Mesendoderm (in vitro differentiated cells): ENCODE results near the gene LSM3.

Experiments used
- DNase-seq: peaks from one replicate; pipeline ENCODE4 v3.0.0; 2013
- H2AK5ac ChIP-seq: 2 replicates; pipeline ENCODE4 v1.6.1; 2013; ENCODE audit warnings: low read length, inconsistent platforms
- H2BK120ac ChIP-seq: 2 replicates; pipeline ENCODE4 v1.6.1; 2013; ENCODE audit warnings: low read depth, mild to moderate bottlenecking, low read length, moderate library complexity, mixed read lengths
- H2BK15ac ChIP-seq: replicated peaks from 2 replicates; pipeline ENCODE4 v1.6.1; 2013; ENCODE audit warnings: low read depth, mild to moderate bottlenecking, moderate library complexity
- H2BK5ac ChIP-seq: 2 replicates; pipeline ENCODE4 v1.6.1; 2013; ENCODE audit warnings: low read length, inconsistent platforms
- H3K18ac ChIP-seq: 2 replicates; pipeline ENCODE4 v1.6.1; 2013; ENCODE audit warnings: mild to moderate bottlenecking, low read length, mixed read lengths
- H3K23ac ChIP-seq: one replicate; pipeline ENCODE4 v1.6.1; 2013; ENCODE audit warnings: low read length
- H3K27ac ChIP-seq: 2 replicates; pipeline ENCODE4 v1.5.1; 2013; ENCODE audit warnings: low read depth, mild to moderate bottlenecking, inconsistent platforms, low read length, moderate library complexity
- H3K27me3 ChIP-seq: 2 replicates; pipeline ENCODE4 v1.6.1; 2013; ENCODE audit warnings: low read length, control low read depth, mild to moderate bottlenecking, inconsistent platforms; ENCODE audit not compliant: insufficient read depth, poor library complexity
- H3K36me3 ChIP-seq: 2 replicates; pipeline ENCODE4 v1.6.1; 2013; ENCODE audit warnings: low read length, inconsistent platforms; ENCODE audit not compliant: control insufficient read depth, insufficient read depth
- H3K4ac ChIP-seq: one replicate; pipeline ENCODE4 v1.6.1; 2013; ENCODE audit warnings: low read depth, mild to moderate bottlenecking, low read length, moderate library complexity
- H3K4me1 ChIP-seq: 2 replicates; pipeline ENCODE4 v1.6.1; 2013; ENCODE audit warnings: low read depth, low read length, inconsistent platforms; ENCODE audit not compliant: control insufficient read depth
- H3K4me2 ChIP-seq: 2 replicates; pipeline ENCODE4 v1.6.1; 2013; ENCODE audit warnings: low read length
- H3K4me3 ChIP-seq: 2 replicates; pipeline ENCODE4 v1.5.1; 2013; ENCODE audit warnings: mild to moderate bottlenecking, low read length
- H3K56ac ChIP-seq: one replicate; pipeline ENCODE4 v1.6.1; 2013; ENCODE audit warnings: low read length
- H3K79me1 ChIP-seq: 2 replicates; pipeline ENCODE4 v1.6.1; 2013; ENCODE audit warnings: low read length, inconsistent platforms
- H3K79me2 ChIP-seq: 2 replicates; pipeline ENCODE4 v1.6.1; 2013; ENCODE audit warnings: mild to moderate bottlenecking, low read length; ENCODE audit not compliant: control insufficient read depth, insufficient read depth
- H3K9ac ChIP-seq: 2 replicates; pipeline ENCODE4 v1.6.1; 2013; ENCODE audit warnings: low read length, inconsistent platforms
- H4K5ac ChIP-seq: one replicate; pipeline ENCODE4 v1.6.1; 2013; ENCODE audit warnings: low read length
- H4K8ac ChIP-seq: one replicate; pipeline ENCODE4 v1.6.1; 2013; ENCODE audit warnings: low read depth, mild to moderate bottlenecking, control low read depth, low read length, moderate library complexity
- WGBS: extraction: QIAGEN DNeasy Blood & Tissue Kit; methylation state at CpG from one replicate; pipeline ENCODE4 v1.1.7; 2013; ENCODE audit warnings: low lambda C conversion rate, missing lambda C conversion rate; ENCODE audit not compliant: insufficient coverage; ENCODE audit errors: extremely low coverage; 5-methylcytosine and 5-hydroxymethylcytosine counted together

Gene LSM3

DNA sequence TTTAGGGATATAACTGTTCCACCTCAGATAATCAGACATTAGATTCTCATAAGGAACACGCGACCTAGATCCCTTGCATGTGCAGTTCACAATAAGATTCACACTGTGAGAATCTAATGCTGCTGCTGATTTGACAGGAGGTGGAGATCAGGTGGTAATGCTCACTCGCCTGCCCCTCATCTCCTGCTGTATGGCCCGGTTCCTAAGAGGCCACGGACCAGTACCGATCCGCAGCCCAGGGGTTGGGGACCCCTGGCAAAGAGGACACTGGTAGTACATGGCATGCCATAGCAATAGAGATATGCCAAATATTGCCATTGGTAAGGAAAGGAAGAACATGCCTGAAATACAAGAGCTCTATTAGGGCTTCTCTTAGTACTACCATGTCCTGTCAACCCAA lies 59.7 kb downstream of the LSM3 start:
- Histone ChIP-seq H3K79me1 (no peaks in the 10 kb centered on the region), H2BK15ac (no peak overlapping the region), H3K36me3 (no peaks in the 10 kb centered on the region), H3K27ac (no peak overlapping the region), H2AK5ac (no peak overlapping the region), H2BK5ac (no peak overlapping the region), H2BK120ac (no peak overlapping the region), H3K79me2 (no peaks in the 10 kb centered on the region), H3K4me1 (no peaks in the 10 kb centered on the region), H3K23ac (no peak overlapping the region), H4K8ac (no peak overlapping the region), H3K56ac (no peak overlapping the region), H3K18ac (no peak overlapping the region), H3K4me3 (no peak overlapping the region), H3K9ac (no peak overlapping the region), H3K4ac (no peak overlapping the region), H4K5ac (no peak overlapping the region), H3K4me2 (no peak overlapping the region), H3K27me3 (no peaks in the 10 kb centered on the region)
- DNase-seq = no peak
- no CpG with 5 or more reads among the region's 7 CpGs for WGBS

- Histone ChIP-seq H3K56ac (no peak overlapping the region), H4K5ac (no peak overlapping the region), H3K79me2 (no peaks in the 10 kb centered on the region), H3K36me3 (no peaks in the 10 kb centered on the region), H3K27me3 (no peaks in the 10 kb centered on the region), H3K79me1 (no peaks in the 10 kb centered on the region), H3K23ac (no peak overlapping the region), H3K18ac (no peak overlapping the region), H2BK15ac (no peak overlapping the region), H4K8ac (no peak overlapping the region), H2BK120ac (no peak overlapping the region), H3K4ac (no peak overlapping the region), H3K9ac (no peak overlapping the region), H3K27ac (no peak overlapping the region), H2AK5ac (no peak overlapping the region), H3K4me2 (no peak overlapping the region), H3K4me3 (no peak overlapping the region), H3K4me1 (no peaks in the 10 kb centered on the region), H2BK5ac (no peak overlapping the region)
- DNase-seq = no peak
Observed at GRCh38 chr3:14238930-14239329, 60.3 kb downstream of the LSM3 start.

DNA sequence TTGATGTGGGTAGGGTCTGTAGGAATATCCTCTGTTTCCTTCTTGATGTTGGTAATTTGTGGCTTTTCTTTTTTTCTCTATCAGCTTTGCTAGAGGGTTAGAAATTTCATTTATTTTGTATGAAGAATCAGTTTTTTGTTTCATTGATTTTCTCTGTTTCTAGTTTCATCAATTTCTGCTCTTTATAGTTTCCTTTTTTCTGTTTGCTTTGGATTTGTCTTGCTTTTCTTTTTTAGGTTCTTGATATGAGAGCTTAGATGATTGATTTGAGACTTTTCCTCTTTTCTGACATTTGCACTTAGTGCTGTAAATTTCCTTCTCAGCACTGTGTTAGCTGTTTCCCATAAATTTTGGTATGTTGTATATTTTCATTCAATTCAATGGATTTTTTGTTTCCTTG lies 61.3 kb downstream of the LSM3 start:
- Histone ChIP-seq H2AK5ac (no peak overlapping the region), H3K79me2 (no peaks in the 10 kb centered on the region), H3K79me1 (no peaks in the 10 kb centered on the region), H3K4me1 (no peaks in the 10 kb centered on the region), H2BK120ac (no peak overlapping the region), H3K56ac (no peak overlapping the region), H3K36me3 (no peaks in the 10 kb centered on the region), H4K8ac (no peak overlapping the region), H4K5ac (no peak overlapping the region), H3K27me3 (no peaks in the 10 kb centered on the region), H3K23ac (no peak overlapping the region), H3K9ac (no peak overlapping the region), H3K18ac (no peak overlapping the region), H3K4me2 (no peak overlapping the region), H2BK15ac (no peak overlapping the region), H3K27ac (no peak overlapping the region), H3K4ac (no peak overlapping the region), H2BK5ac (no peak overlapping the region), H3K4me3 (no peak overlapping the region)
- DNase-seq = no peak

DNA sequence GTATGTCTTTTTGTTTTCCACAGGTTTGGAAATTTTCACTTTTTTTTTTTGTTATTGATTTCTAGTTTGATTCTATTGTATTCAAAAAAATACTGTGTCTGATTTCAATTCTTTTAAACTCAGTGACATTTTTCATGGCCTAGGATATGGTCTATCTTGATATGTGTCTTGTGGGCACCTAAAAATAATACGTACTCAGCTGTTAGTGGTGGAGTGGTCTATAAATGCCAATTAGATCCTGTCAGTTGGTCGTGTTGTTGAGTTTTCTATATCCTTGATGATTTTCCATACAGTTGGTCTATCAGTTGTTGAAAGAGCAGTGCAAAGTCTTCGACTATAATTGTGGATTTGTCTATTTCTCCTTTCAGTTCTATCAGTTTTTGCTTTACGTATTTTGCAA lies 61.7 kb downstream of the LSM3 start:
- Histone ChIP-seq H3K4me3 (no peak overlapping the region), H3K4me1 (no peaks in the 10 kb centered on the region), H4K5ac (no peak overlapping the region), H3K36me3 (no peaks in the 10 kb centered on the region), H3K27ac (no peak overlapping the region), H2AK5ac (no peak overlapping the region), H2BK5ac (no peak overlapping the region), H2BK120ac (no peak overlapping the region), H3K9ac (no peak overlapping the region), H3K4ac (no peak overlapping the region), H4K8ac (no peak overlapping the region), H3K56ac (no peak overlapping the region), H3K79me1 (no peaks in the 10 kb centered on the region), H3K27me3 (no peaks in the 10 kb centered on the region), H3K79me2 (no peaks in the 10 kb centered on the region), H3K23ac (no peak overlapping the region), H3K18ac (no peak overlapping the region), H3K4me2 (no peak overlapping the region), H2BK15ac (no peak overlapping the region)
- WGBS = no CpG with 5 or more reads among the region's 4 CpGs
- DNase-seq = no peak

GRCh38 chr3:14241716-14242115 lies 63.1 kb downstream of the LSM3 start:
- Histone ChIP-seq H4K8ac (no peak overlapping the region), H3K56ac (no peak overlapping the region), H2AK5ac (no peak overlapping the region), H3K4me2 (no peak overlapping the region), H4K5ac (no peak overlapping the region), H2BK15ac (no peak overlapping the region), H3K23ac (no peak overlapping the region), H3K79me2 (no peaks in the 10 kb centered on the region), H3K4ac (no peak overlapping the region), H2BK5ac (no peak overlapping the region), H3K27me3 (no peaks in the 10 kb centered on the region), H3K18ac (no peak overlapping the region), H3K4me1 (no peaks in the 10 kb centered on the region), H3K27ac (no peak overlapping the region), H3K4me3 (no peak overlapping the region), H2BK120ac (no peak overlapping the region), H3K36me3 (no peaks in the 10 kb centered on the region), H3K79me1 (no peaks in the 10 kb centered on the region), H3K9ac (no peak overlapping the region)
- DNase-seq = no peak
- no CpG with 5 or more reads among the region's 3 CpGs for WGBS

DNA sequence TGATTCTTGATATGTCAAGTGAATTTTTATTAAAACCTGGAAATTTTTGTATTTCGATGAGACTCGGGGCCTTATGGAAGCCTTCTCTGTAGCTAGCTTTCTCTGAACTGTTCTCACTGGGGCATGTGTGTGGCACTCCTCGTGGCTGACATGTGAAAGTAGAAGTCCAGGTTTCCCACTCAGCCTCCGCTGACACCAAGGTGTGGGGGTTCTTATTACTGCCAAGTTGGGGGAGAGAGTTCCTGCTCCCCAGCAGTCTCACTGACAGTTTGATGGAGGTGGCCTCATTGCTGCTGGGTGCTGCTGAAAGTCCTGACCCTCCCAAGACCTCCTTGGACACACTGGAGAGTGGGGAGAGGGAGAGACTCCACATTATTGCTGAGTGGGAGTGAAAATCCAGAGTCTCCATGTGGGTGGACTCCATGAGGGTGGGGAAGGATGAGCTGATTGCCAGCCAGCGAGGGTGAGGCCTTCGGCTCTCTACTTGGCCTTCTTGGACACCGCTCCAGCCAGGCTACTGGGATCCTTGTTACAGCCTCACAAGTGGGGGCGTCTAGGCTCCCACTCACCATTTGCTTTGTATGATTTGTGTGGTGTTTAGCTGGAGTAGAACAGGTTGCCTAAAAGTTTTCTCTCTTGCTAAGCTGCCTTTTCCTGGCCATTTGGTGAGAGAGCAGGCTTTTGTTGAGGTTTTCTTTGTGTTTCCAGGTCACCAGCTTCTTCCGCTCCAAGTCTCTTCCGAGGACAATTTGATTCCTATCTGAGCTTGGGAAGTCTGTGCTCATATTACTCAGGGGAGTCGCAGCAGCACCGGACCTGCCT lies 64.1 kb downstream of the LSM3 start:
- H3K4me2 ChIP-seq = no peak overlapping the region
- no peak overlapping the region for H2AK5ac ChIP-seq
- no peaks in the 10 kb centered on the region for H3K79me2 ChIP-seq
- no peak overlapping the region for H3K18ac ChIP-seq
- no peak overlapping the region for H2BK120ac ChIP-seq
- H4K5ac ChIP-seq = no peak overlapping the region
- no peak overlapping the region for H3K4me3 ChIP-seq
- no peaks in the 10 kb centered on the region for H3K4me1 ChIP-seq
- H3K27ac ChIP-seq = no peak overlapping the region
- no peak overlapping the region for H3K4ac ChIP-seq
- WGBS = no CpG with 5 or more reads among the region's 12 CpGs
- H3K27me3 ChIP-seq = no peaks in the 10 kb centered on the region
- H2BK15ac ChIP-seq = no peak overlapping the region
- no peak overlapping the region for H4K8ac ChIP-seq
- H3K36me3 ChIP-seq = no peaks in the 10 kb centered on the region
- H3K23ac ChIP-seq = no peak overlapping the region
- no peaks in the 10 kb centered on the region for H3K79me1 ChIP-seq
- no peak overlapping the region for H3K9ac ChIP-seq
- no peak overlapping the region for H3K56ac ChIP-seq
- no peak for DNase-seq
- H2BK5ac ChIP-seq = no peak overlapping the region
